GM23338 (cell line): ENCODE results near the gene DECR2. TPM values are rescaled to one million over a fixed set of nuclear protein-coding genes. Genes with fewer than 3 reads are reported as not detected.
A peak's percentile ranks its signal among the peaks of the same experiment; 100 is the strongest.

Experiments used
- ATAC-seq: fragments of 200-7000 bp; cut with Tn5 transposase; 3 replicates; pipeline ENCODE4 v1.9.1; 2020
- DNase-seq: peaks from one replicate; pipeline ENCODE4 v3.0.0-alpha.2; 2015; ENCODE audit warnings: low spot score
- H2AFZ ChIP-seq: fragments of 200-600 bp; sonication (generic); 2 replicates; pipeline ENCODE4 v1.8.0; 2016; ENCODE audit warnings: antibody characterized with exemption, mild to moderate bottlenecking, moderate library complexity
- H3F3A ChIP-seq: fragments of 200-600 bp; sonication (generic); replicated peaks from 2 replicates; pipeline ENCODE4 v1.8.0; 2017; ENCODE audit warnings: antibody characterized with exemption, mixed run types, low read depth
- H3K27ac ChIP-seq: fragments of 200-600 bp; sonication (generic); 2 replicates; pipeline ENCODE4 v1.6.1; 2016; ENCODE audit warnings: low read depth
- H3K27me3 ChIP-seq: fragments of 200-600 bp; sonication (generic); 2 replicates; pipeline ENCODE4 v1.8.0; 2016; ENCODE audit warnings: mild to moderate bottlenecking, mixed run types, moderate library complexity; ENCODE audit not compliant: insufficient read depth
- H3K36me3 ChIP-seq: fragments of 200-600 bp; sonication (generic); 2 replicates; pipeline ENCODE4 v1.8.0; 2016; ENCODE audit warnings: mild to moderate bottlenecking; ENCODE audit not compliant: insufficient read depth
- H3K4me1 ChIP-seq: fragments of 200-600 bp; sonication (generic); 2 replicates; pipeline ENCODE4 v1.8.0; 2016; ENCODE audit warnings: mild to moderate bottlenecking, moderate library complexity; ENCODE audit not compliant: insufficient read depth
- H3K4me2 ChIP-seq: fragments of 200-600 bp; sonication (generic); 2 replicates; pipeline ENCODE4 v1.7.1; 2017; ENCODE audit warnings: mixed run types
- H3K4me3 ChIP-seq: fragments of 200-600 bp; sonication (generic); 2 replicates; pipeline ENCODE4 v1.6.1; 2016; ENCODE audit warnings: mixed run types
- H3K79me2 ChIP-seq: fragments of 200-600 bp; sonication (generic); replicated peaks from 2 replicates; pipeline ENCODE4 v1.8.0; 2017; ENCODE audit warnings: mild to moderate bottlenecking; ENCODE audit not compliant: insufficient read depth
- H3K9me2 ChIP-seq: fragments of 200-600 bp; sonication (generic); 2 replicates; pipeline ENCODE4 v1.8.0; 2017; ENCODE audit not compliant: insufficient read depth
- H4K20me1 ChIP-seq: fragments of 200-600 bp; sonication (generic); replicated peaks from 2 replicates; pipeline ENCODE4 v1.8.0; 2017; ENCODE audit warnings: mild to moderate bottlenecking; ENCODE audit not compliant: insufficient read depth
- H3K27ac Mint-ChIP-seq: 2 replicates; pipeline ENCODE4 v1.8.0; 2020; ENCODE audit warnings: inconsistent platforms, mild to moderate bottlenecking, moderate library complexity, mixed read lengths
- H3K27me3 Mint-ChIP-seq: 3 replicates; pipeline ENCODE4 v1.8.0; 2022; ENCODE audit warnings: low read depth, mild to moderate bottlenecking, moderate library complexity, mixed read lengths, inconsistent platforms; ENCODE audit not compliant: insufficient read depth, poor library complexity
- H3K36me3 Mint-ChIP-seq: 3 replicates; pipeline ENCODE4 v1.8.0; 2021; ENCODE audit warnings: low read depth, mild to moderate bottlenecking, inconsistent platforms, moderate library complexity, mixed read lengths
- H3K4me1 Mint-ChIP-seq: 3 replicates; pipeline ENCODE4 v1.8.0; 2020; ENCODE audit warnings: mild to moderate bottlenecking, inconsistent platforms, mixed read lengths
- H3K4me3 Mint-ChIP-seq: 3 replicates; pipeline ENCODE4 v1.8.0; 2021; ENCODE audit warnings: moderate library complexity, mild to moderate bottlenecking, inconsistent platforms, mixed read lengths
- H3K9me3 Mint-ChIP-seq: 3 replicates; pipeline ENCODE4 v1.8.0; 2020; ENCODE audit warnings: moderate library complexity, mild to moderate bottlenecking, inconsistent platforms, mixed read lengths
- CREB1 ChIP-seq: fragments of 250-450 bp; sonication (Bioruptor Pico); IDR thresholded peaks from 2 replicates; pipeline ENCODE4 v1.5.0; 2020; ENCODE audit warnings: low read depth, mild to moderate bottlenecking, moderate library complexity
- CTCF ChIP-seq, 2 experiments: fragments of 200-600 bp in 1 of 2; sonication (generic) in 1 of 2; conservative IDR thresholded peaks; 2 replicates each; pipeline versions ENCODE4 v1.5.1 to v1.6.1; 2016 to 2017; ENCODE audit warnings: antibody characterized with exemption in 2 of 2, low read depth in 2 of 2, mild to moderate bottlenecking in 2 of 2, moderate library complexity in 1 of 2
- ETS1 ChIP-seq: IDR thresholded peaks from 2 replicates; pipeline ENCODE4 v1.6.1; 2016; ENCODE audit warnings: antibody characterized with exemption
- EZH2 ChIP-seq: fragments of 200-600 bp; sonication (generic); IDR thresholded peaks from one replicate; pipeline ENCODE4 v1.8.0; 2017; ENCODE audit warnings: antibody characterized with exemption, mild to moderate bottlenecking, low read depth; ENCODE audit not compliant: unreplicated experiment
- EZH2phosphoT487 ChIP-seq: fragments of 200-600 bp; sonication (generic); IDR thresholded peaks from one replicate; pipeline ENCODE4 v1.8.1; 2018; ENCODE audit warnings: antibody characterized with exemption; ENCODE audit not compliant: unreplicated experiment
- JUNB ChIP-seq: IDR thresholded peaks from one replicate; pipeline ENCODE4 v1.6.1; 2016; ENCODE audit warnings: antibody characterized with exemption; ENCODE audit not compliant: unreplicated experiment
- NANOG ChIP-seq: IDR thresholded peaks from 2 replicates; pipeline ENCODE4 v1.6.1; 2016; ENCODE audit warnings: antibody characterized with exemption, borderline replicate concordance
- POLR2AphosphoS5 ChIP-seq: IDR thresholded peaks from 2 replicates; pipeline ENCODE4 v1.6.1; 2016; ENCODE audit warnings: antibody characterized with exemption, low read depth
- REST ChIP-seq: IDR thresholded peaks from one replicate; pipeline ENCODE4 v1.6.1; 2018; ENCODE audit warnings: antibody characterized with exemption; ENCODE audit not compliant: unreplicated experiment
- STAT1 ChIP-seq: IDR thresholded peaks from one replicate; pipeline ENCODE4 v1.6.1; 2016; ENCODE audit warnings: antibody characterized with exemption; ENCODE audit not compliant: unreplicated experiment
- ZNF114 ChIP-seq: fragments of 250-450 bp; sonication (Bioruptor Pico); IDR thresholded peaks from 2 replicates; pipeline ENCODE4 v1.5.0; 2020; ENCODE audit warnings: mild to moderate bottlenecking, moderate library complexity
- ZNF331 ChIP-seq: fragments of 250-450 bp; sonication (Bioruptor Pico); IDR thresholded peaks from 2 replicates; pipeline ENCODE4 v1.5.0; 2020; ENCODE audit warnings: low read depth, mild to moderate bottlenecking, moderate library complexity
- ZNF462 ChIP-seq: fragments of 250-450 bp; sonication (Bioruptor Pico); IDR thresholded peaks from 2 replicates; pipeline ENCODE4 v1.5.0; 2020; ENCODE audit warnings: mild to moderate bottlenecking, moderate library complexity
- polyA plus RNA-seq: library from polyadenylated mRNA; unstranded; fragments of >200 nt; fragmentation: Nextera tagmentation; extraction: Ambion mirVana; gene quantifications from 2 replicates; pipeline ENCODE4 v1.2.1, GENCODE V29; 2016
- total RNA-seq: library from RNA; depleted of rRNA; stranded (reverse); fragments of >200 nt; shearing (Covaris generic); gene quantifications from 2 replicates; pipeline ENCODE4 v1.2.3, GENCODE V29; 2014

DECR2 gene
- total and polyA plus RNA-seq, 2 experiments from 2014 or later: 20.3 to 26.9 TPM

GRCh38 chr16:457732-458400 is 56.2 kb downstream of the DECR2 start:
- Histone ChIP-seq H3K27me3 (no peaks in the 10 kb centered on the region), H3K79me2 (no peaks in the 10 kb centered on the region; the same call in 1 of the 2 replicates), H3F3A (0 out of 2 replicates have a peak, but pooled peaks cover 13% of the 10 kb centered on the region), H3K9me2 (no peaks in the 10 kb centered on the region), H3K36me3 (no peaks in the 10 kb centered on the region), H4K20me1 (peaks cover 3% of the 10 kb centered on the region; the same call in 1 of the 2 replicates), H2AFZ (no peak overlapping the region), H3K4me3 (no peak overlapping the region), H3K27ac (peak overlapping the region; percentile 47), H3K4me2 (no peak overlapping the region), H3K4me1 (no peaks in the 10 kb centered on the region; the same call in 1 of the 2 replicates)
- Mint-ChIP-seq H3K4me3 (no peak overlapping the region), H3K4me1 (peaks cover 24% of the 10 kb centered on the region), H3K27ac (no peak overlapping the region), H3K36me3 (peaks cover 14% of the 10 kb centered on the region), H3K27me3 (peaks cover 14% of the 10 kb centered on the region), H3K9me3 (no peaks in the 10 kb centered on the region; the same call in 2 of the 3 replicates)
- peak; percentile 61 for DNase-seq
- TF ChIP-seq ZNF331 (CRISPR knock-in tag): no peak
- no peak for TF ChIP-seq EZH2
- no peak for TF ChIP-seq EZH2phosphoT487
- TF ChIP-seq ZNF462 (CRISPR knock-in tag): no peak
- TF ChIP-seq STAT1: no peak
- TF ChIP-seq NANOG: no peak
- TF ChIP-seq REST: no peak
- TF ChIP-seq POLR2AphosphoS5: no peak
- no peak for TF ChIP-seq ETS1
- no peak for TF ChIP-seq ZNF114
- no peak for TF ChIP-seq CTCF (conservative IDR thresholded peaks at IDR 0.05; ENCODE audit: low read depth in 2 of 2)
- TF ChIP-seq CREB1 (CRISPR knock-in tag): no peak
- no peak for TF ChIP-seq JUNB
- ATAC-seq: peak; percentile 72
